Fibroblast of mammary gland (primary cell): ENCODE data around the gene SATB1.
"Not testable (repeated sequence)": the region's sequence is repeated elsewhere in the genome, so short reads cannot be mapped to it uniquely, and the experiment has no call there.

ENCODE experiments used
- DNase-seq: peaks from one replicate; pipeline ENCODE4 v3.0.0-alpha.2; 2010; ENCODE audit warnings: low read depth
- H3K4me3 ChIP-seq: 2 replicates; pipeline ENCODE4 v1.5.1; 2011; ENCODE audit warnings: low read depth, mild to moderate bottlenecking, low read length, moderate library complexity; ENCODE audit not compliant: control insufficient read depth
- TF ChIP-seq, protein P1 (sequence below): conservative IDR thresholded peaks from 2 replicates; pipeline ENCODE4 v1.5.1; 2011; ENCODE audit warnings: low read depth, low read length, inconsistent platforms; ENCODE audit not compliant: control insufficient read depth, insufficient read depth

Gene SATB1

DNA sequence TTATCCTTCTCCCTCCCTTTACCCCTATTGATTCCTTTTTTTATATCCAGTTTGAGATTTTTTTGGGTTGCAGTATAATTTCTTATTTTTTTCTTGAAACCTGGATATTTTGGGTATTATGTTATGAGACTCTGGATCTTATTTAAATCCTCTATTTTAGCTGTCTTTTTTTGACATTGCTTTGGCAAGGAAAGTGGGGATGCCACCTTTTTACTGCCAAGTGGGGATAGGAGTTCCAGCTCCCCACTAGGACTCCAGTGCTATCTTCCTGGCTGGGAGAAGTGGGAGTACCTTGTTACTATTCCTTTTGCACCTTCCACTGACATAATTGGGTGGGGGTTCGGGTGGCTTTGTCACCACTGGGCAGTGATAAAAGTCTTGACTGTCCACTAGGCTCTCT is 87.9 kb downstream of the SATB1 start:
- DNase-seq: no peak
- no peak overlapping the region for H3K4me3 ChIP-seq
- TF ChIP-seq, protein P1, sequence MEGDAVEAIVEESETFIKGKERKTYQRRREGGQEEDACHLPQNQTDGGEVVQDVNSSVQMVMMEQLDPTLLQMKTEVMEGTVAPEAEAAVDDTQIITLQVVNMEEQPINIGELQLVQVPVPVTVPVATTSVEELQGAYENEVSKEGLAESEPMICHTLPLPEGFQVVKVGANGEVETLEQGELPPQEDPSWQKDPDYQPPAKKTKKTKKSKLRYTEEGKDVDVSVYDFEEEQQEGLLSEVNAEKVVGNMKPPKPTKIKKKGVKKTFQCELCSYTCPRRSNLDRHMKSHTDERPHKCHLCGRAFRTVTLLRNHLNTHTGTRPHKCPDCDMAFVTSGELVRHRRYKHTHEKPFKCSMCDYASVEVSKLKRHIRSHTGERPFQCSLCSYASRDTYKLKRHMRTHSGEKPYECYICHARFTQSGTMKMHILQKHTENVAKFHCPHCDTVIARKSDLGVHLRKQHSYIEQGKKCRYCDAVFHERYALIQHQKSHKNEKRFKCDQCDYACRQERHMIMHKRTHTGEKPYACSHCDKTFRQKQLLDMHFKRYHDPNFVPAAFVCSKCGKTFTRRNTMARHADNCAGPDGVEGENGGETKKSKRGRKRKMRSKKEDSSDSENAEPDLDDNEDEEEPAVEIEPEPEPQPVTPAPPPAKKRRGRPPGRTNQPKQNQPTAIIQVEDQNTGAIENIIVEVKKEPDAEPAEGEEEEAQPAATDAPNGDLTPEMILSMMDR: no peak

DNA sequence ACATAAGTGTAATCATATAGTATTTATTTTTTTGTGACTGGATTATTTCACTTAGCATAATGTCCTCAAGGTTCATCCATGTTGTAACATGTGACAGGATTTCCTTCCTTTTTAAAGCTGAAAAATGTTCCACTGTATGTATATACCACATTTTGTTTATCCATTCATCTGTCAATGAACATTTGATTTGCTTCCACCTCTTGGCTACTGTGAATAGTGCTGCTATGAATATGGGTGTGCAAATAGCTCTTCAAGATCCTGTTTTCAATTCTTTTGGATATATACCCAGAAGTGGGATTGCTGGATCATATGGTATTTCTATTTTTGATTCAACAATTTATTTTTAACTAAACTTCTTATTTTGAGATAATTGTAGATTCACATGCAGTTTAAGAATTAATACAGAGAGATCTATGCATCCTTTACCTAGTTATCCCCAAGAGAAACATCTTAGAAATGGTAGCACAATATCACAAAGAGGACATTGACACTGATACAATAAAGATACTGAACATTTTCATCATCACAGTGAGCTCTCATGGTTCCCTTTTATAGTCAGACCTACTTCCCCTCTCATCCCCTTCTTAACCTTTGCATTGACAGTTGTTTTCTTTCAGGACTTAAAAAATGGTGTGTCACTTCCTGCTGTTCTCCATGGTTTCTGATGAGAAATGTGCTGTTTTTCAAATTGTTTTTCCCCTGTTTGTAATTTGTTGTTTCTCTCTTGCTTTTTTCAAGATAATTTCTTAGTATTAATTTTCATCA is 90.1 kb downstream of the SATB1 start:
- no peak overlapping the region for H3K4me3 ChIP-seq
- DNase-seq: peak; percentile 0
- TF ChIP-seq, protein P1: no peak

GRCh38 chr3:18330772-18331441 is 94.2 kb downstream of the SATB1 start:
- not testable (repeated sequence) for DNase-seq, H3K4me3 ChIP-seq

DNA sequence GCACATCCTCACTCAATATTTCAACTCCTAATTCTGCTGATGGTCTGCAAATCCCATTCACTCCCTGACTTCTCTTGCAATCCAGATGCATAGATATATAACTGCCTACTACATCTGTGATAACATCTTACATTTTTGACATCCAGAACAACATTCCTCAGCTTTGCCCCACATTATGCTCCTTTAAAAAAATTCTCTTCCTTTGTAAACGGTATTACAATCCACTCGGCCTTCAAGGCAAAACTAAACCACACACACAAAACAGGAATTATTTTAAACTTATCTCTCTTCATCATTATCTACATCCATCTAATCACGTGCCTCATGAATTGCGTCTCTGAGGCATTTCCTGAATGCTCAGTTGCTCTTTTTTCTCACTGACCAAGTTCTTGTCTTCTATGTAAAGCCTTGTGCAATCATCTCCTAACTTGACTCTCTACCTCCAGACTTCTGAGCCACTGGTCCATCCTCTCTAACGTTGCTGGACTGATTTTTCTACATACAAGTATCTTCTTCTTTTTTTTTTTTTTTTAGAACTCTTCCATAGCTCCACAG is 117.0 kb downstream of the SATB1 start:
- TF ChIP-seq, protein P1: no peak
- no peak overlapping the region for H3K4me3 ChIP-seq

GRCh38 chr3:18307529-18307928 is 117.6 kb downstream of the SATB1 start:
- TF ChIP-seq, protein P1: no peak
- no peak overlapping the region for H3K4me3 ChIP-seq
- no peak for DNase-seq

More for the DNA sequence above, 117.0 kb downstream of the SATB1 start:
- DNase-seq: no peak

DNA sequence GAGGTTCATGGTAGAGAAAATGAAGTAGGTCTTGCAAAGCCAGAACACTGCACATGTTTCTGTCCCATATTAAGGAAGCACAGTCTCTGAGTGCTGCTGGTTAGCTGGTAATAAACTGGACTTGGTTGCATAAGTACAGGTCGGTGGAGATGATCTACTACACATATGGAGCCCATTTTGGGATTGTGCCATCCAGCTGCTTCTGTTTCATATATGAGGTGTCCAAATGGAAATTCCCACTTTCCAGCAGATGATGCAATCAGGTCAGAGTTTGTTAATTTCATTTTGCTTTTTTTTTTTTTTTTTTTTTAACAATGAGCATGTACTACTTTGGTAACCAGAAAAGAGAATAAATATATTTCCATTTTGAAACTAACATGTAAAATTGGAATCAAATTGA is 122.6 kb downstream of the SATB1 start:
- DNase-seq: peak; percentile 88
- H3K4me3 ChIP-seq: no peak overlapping the region
- TF ChIP-seq, protein P1: no peak

- TF ChIP-seq, protein P1: no peak
- DNase-seq: no peak
- no peak overlapping the region for H3K4me3 ChIP-seq
Observed at GRCh38 chr3:18301781-18302180, 123.4 kb downstream of the SATB1 start.
